Mesodermal cell (in vitro differentiated cells): Measurements from ENCODE around the gene MARCKS.

Experiments
- H3K27ac ChIP-seq: 2 replicates; pipeline ENCODE4 v1.7.0; 2013; ENCODE audit warnings: mild to moderate bottlenecking, low read depth, low read length, moderate library complexity; ENCODE audit not compliant: severe bottlenecking
- H3K36me3 ChIP-seq: 2 replicates; pipeline ENCODE4 v1.7.1; 2013; ENCODE audit warnings: mild to moderate bottlenecking, low read length, moderate library complexity; ENCODE audit not compliant: control insufficient read depth, insufficient read depth
- H3K4me1 ChIP-seq: one replicate; pipeline ENCODE4 v1.7.1; 2013; ENCODE audit warnings: mild to moderate bottlenecking, low read length; ENCODE audit not compliant: insufficient read depth, control insufficient read depth, poor library complexity, severe bottlenecking
- H3K4me3 ChIP-seq: 2 replicates; pipeline ENCODE4 v1.7.0; 2013; ENCODE audit warnings: low read length, control low read depth, mild to moderate bottlenecking; ENCODE audit not compliant: insufficient read depth, poor library complexity, severe bottlenecking; ENCODE audit errors: extremely low read depth
- H3K9me3 ChIP-seq: 2 replicates; pipeline ENCODE4 v1.7.1; 2013; ENCODE audit warnings: mild to moderate bottlenecking, low read length, moderate library complexity; ENCODE audit not compliant: control insufficient read depth
- WGBS, 2 experiments: methylation state at CpG; one replicate each; pipeline ENCODE4 v1.1.5; 2013; ENCODE audit warnings: missing lambda C conversion rate in 2 of 2; ENCODE audit not compliant: insufficient coverage in 2 of 2; 5-methylcytosine and 5-hydroxymethylcytosine counted together

Gene MARCKS

DNA sequence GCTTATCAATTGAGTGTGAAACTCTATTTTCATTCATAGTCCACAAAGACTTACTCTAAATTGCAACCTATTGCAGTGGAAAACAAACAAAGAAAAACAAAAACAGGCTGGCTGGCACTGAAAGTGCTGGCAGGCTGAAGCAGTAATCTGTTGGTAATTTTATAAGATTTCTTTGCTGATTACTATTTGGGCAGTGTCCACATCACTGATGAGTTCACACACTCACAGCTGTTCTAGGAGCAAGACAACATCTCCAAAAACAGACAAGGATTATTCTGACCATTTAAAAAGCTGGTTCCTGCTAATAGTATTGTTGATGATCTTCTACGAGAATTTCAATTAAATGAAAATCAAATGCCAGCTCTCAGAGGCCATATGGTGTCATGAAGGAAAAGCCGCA is 26.9 kb downstream of the MARCKS start:
- H3K4me1 ChIP-seq = peaks cover 4% of the 10 kb centered on the region
- WGBS, 2 experiments = 94 to 100% methylated on average over 2 of the region's 2 CpGs
- no peak overlapping the region for H3K27ac ChIP-seq
- H3K9me3 ChIP-seq = no peaks in the 10 kb centered on the region
- no peak overlapping the region for H3K4me3 ChIP-seq
- no peaks in the 10 kb centered on the region for H3K36me3 ChIP-seq

DNA sequence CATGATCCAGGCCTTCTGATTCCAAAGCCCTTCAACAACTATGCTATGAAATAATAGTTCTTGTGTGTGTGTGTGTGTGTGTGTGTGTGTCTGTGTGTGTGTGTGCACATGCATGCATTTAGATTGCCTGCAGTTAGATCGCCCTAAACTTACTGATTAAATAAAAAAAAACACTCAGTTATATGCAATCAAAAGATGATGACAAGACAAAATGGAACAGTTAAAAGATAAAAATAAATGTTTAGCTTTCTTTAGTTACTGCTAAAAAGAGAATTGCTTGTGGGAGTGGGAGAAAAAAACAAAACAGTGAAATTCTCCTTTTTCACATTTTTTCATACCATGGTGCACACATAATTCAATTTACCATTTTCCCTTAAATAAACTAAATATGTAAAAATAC is 29.4 kb downstream of the MARCKS start:
- Histone ChIP-seq H3K27ac (no peak overlapping the region), H3K4me1 (no peaks in the 10 kb centered on the region), H3K4me3 (no peak overlapping the region), H3K36me3 (no peaks in the 10 kb centered on the region), H3K9me3 (peaks cover 2% of the 10 kb centered on the region)
- WGBS, 2 experiments = no CpG with 5 or more reads among the region's 1 CpG

DNA sequence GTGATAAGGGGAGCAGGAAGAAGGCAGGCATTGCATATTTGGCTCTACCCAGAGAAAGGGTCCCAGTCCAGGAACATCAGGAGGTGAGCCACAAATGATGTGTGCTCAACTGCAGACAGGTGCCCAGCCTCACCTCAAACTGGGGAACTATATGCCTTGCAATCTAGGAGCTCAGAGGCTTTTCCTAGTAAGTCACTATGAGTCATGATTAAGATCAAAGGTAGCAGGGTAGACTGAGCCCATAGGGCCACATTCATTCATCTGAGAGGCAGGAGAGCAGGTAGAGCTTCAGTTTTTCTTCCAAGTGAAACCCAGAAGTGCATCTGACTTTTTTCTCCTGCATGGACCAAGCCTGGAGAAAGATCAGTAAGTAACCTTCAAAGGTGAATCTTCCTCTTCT is 31.3 kb downstream of the MARCKS start:
- H3K4me1 ChIP-seq = no peaks in the 10 kb centered on the region

DNA sequence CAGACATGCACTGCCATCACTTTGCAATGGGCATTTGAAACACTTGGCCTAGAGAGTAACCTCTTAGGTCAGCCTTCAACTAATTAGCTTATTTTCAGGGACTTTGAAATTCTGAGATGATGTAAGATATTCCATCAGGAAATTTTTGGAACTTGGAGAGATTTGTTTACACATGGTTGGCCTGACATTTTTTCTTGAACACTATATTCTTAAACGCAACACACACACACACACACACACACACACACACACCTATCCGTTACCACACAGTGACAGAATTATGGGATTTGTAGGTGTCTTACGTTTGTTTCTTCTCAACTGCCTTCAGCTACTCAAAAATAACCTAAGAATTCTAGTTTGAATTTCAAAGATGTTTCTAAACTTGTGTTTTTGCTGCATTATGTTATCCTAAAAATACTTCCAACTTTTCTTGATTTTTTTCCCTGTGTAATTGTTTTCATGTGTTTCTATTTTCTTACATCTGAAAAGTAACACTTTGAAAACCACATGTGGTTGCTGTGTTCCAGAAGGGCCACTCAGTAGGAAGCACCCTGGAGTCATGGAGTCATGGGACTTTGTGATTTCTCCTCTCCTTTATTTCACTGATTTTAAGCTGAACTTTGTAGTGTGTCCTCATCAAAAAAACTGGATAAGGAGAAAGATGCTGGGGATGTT is 31.9 kb downstream of the MARCKS start:
- Histone ChIP-seq H3K4me1 (no peaks in the 10 kb centered on the region), H3K36me3 (no peaks in the 10 kb centered on the region), H3K4me3 (no peak overlapping the region), H3K9me3 (peaks cover 10% of the 10 kb centered on the region), H3K27ac (no peak overlapping the region)
- no CpG with 5 or more reads among the region's 3 CpGs for WGBS, 2 experiments

More for the DNA sequence above, 31.3 kb downstream of the MARCKS start:
- Histone ChIP-seq H3K27ac (no peak overlapping the region), H3K36me3 (no peaks in the 10 kb centered on the region), H3K4me3 (no peak overlapping the region), H3K9me3 (peaks cover 10% of the 10 kb centered on the region)

DNA sequence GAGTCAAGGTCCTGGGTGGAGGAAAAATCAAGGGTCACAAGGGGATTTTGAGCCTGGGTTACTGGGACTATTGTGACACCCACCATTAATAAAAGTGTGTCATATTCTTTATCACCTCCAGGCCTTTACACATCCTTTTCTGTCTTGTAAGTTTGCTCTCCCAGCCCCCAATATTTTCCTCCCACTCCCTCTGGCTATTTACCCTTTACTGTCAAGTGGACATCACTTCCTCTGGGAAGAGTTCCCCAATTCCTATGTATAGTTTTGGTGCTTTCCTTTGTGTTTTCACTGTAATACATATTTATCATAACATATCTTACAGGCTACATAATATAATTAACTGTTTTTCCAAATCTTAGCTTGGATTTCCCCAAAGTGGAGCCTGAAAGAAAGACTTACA is 36.3 kb downstream of the MARCKS start:
- H3K36me3 ChIP-seq = no peaks in the 10 kb centered on the region
- H3K4me1 ChIP-seq = no peaks in the 10 kb centered on the region
- peaks cover 10% of the 10 kb centered on the region for H3K9me3 ChIP-seq
- H3K4me3 ChIP-seq = no peak overlapping the region
- H3K27ac ChIP-seq = peak overlapping the region; percentile 3

DNA sequence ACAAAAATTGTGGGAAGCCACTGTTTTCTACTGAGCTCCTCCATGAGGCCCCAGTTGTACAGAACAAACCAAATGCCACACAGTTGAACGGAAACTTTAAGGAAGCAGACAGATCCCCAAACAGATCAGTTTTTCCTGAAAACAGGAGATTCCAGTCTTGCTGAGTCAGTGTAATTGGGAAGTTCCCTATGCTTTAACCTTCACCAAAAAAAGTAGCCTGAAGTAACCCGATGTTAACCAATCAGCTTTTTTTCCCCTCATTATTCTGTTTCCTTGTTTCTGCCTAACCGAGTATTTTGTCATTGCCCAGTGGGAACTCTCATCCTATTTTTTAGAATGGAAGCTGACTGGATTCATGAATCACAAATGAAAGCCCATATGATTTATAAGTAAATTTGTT is 36.7 kb downstream of the MARCKS start:
- H3K27ac ChIP-seq = peak overlapping the region; percentile 3
- H3K9me3 ChIP-seq = peaks cover 10% of the 10 kb centered on the region
- WGBS, 2 experiments = 90% methylated on average over 1 to 2 of the region's 3 CpGs
- no peaks in the 10 kb centered on the region for H3K4me1 ChIP-seq
- H3K36me3 ChIP-seq = no peaks in the 10 kb centered on the region
- H3K4me3 ChIP-seq = no peak overlapping the region

DNA sequence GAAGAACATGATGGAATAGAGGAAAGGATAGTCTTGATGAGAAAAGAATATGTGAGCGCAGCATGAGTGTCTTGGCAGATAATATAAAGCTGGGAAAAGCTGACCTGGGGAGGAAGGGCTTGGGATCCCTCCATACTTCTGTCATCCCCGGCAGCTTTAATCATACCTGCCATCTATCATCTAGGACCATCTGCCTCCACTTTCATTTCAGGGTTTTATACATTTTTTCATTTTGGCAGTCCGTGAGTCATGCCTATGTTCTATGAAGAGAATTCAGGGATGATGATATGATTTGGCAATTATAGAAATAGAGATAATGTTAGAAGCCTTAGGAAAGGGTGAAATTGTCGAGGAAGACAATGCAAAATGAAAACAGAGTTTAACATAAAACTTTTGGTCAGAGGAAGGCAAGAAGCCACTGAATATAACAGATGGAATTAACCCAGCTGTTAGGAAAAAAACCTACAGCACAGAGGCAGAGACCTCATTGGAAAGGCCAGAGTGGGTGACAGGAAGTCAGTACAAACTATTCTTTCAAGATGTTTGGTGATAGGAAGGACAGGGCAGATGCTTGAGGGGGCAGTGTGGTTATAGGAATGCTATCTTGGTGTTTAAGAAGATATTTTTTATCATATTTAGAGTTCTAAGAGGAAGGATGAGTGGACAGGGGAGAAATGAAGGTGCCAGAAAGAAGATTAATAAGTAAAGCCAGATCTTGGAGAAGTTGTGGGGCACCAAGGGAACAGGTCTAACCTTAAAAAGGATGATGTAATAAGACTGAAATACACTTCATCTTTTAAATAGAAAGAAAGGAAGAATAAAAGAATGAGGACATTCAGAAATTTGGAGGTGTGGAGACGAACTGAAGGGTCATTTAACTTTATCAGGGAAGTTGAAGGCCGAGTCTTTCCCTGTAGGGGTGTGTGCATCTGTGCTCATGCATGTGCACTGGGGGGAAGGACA is 37.8 kb downstream of the MARCKS start:
- Histone ChIP-seq H3K9me3 (peaks cover 10% of the 10 kb centered on the region), H3K27ac (no peak overlapping the region), H3K4me3 (no peak overlapping the region), H3K36me3 (no peaks in the 10 kb centered on the region), H3K4me1 (no peaks in the 10 kb centered on the region)
- 67 to 80% methylated on average over 3 to 6 of the region's 6 CpGs for WGBS, 2 experiments

DNA sequence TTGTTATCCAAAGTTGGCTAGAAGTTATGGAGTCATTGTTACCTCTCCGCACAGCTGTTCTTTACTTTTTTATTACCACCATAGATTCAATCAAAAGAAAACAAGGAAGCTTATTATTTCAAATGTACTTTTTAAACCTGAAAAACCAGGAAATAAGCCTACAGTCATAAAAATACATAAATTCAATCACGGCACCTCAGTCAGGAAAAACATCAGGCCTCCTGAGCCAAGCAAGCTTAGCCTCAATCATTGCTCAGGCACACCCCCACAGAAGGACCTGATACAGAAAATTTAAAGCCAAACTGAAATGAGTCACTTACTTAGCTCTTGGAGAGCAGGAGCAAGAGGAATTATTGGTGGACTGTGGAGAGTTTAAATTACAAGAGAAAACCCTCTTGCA is 44.3 kb downstream of the MARCKS start:
- H3K36me3 ChIP-seq = no peaks in the 10 kb centered on the region
- 83 to 100% methylated on average over 1 of the region's 2 CpGs for WGBS, 2 experiments

DNA sequence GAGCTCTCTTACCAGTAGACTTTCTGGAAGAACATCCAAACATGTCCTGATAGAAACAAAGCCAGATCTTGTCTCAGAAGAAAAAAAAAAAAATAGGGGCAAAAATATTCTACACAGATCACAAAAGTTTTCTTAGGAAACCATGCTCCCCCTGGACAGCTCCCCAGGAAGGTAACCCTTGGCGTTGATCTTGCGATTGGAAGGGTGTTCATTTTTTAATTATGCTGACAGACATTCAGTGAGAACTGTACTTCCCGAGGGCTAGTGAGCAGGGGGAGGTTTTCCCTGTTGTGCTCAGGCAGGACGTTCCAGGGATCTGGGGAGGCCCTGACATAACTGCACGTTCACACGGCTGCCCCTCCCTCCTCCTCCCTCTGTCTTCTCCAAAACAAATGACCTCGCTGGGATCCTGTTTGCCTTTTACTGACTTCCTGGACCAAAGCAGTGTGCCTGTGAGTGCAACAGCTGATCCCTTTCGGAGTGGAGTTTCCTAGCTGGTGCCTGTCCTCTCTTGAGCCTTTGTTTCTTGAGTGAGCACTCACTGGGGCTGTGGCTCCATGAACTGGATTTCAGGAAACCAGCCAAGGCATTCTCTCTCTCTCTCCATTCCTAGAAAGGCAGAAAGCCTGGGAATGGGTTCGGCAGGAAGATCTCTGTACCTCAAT is 46.7 kb downstream of the MARCKS start:
- no peaks in the 10 kb centered on the region for H3K9me3 ChIP-seq
- 76 to 93% methylated on average over 2 to 7 of the region's 9 CpGs for WGBS, 2 experiments
- H3K4me1 ChIP-seq = peaks cover 8% of the 10 kb centered on the region
- H3K4me3 ChIP-seq = no peak overlapping the region
- peak overlapping the region; percentile 39 for H3K27ac ChIP-seq
- no peaks in the 10 kb centered on the region for H3K36me3 ChIP-seq

More for the DNA sequence above, 44.3 kb downstream of the MARCKS start:
- Histone ChIP-seq H3K9me3 (no peaks in the 10 kb centered on the region), H3K27ac (no peak overlapping the region), H3K4me3 (no peak overlapping the region), H3K4me1 (peaks cover 8% of the 10 kb centered on the region)

DNA sequence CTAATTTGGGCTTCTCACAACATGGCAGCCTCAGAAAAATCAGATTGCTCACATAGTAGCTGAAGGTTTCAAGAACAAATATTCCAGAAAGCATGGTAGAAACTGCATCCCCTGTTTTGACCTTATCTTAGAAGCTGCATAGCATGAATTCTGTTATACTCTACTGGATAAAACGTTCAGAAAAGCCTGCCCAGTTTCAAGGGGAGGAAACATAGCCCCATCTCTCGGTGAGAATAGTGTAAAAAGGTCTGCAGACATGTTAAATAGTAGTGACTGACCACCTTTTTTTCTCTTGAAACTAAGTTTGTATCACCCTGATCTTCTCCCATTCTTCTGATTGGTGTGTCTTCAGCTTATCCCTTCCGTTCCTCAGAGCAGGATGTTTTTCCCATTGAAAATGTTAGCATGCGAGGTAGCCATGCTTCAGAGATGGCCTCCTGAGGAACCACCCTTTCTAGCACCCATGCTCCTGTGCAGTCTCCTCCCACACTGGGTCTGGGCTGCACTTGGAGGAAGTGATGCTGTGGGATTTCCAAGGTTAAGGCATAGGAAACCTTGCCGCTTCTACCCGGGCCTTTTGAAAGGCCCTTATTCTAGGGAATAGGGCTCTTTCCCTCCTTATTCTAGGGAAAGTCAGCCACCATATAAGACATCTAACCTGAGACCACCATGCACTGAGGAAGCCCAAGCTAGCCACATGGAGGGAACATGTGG is 50.1 kb downstream of the MARCKS start:
- H3K9me3 ChIP-seq = no peaks in the 10 kb centered on the region
- H3K4me1 ChIP-seq = peaks cover 8% of the 10 kb centered on the region
- no peak overlapping the region for H3K4me3 ChIP-seq
- no peak overlapping the region for H3K27ac ChIP-seq
- WGBS, 2 experiments = 89 to 100% methylated on average over 3 of the region's 6 CpGs
- H3K36me3 ChIP-seq = no peaks in the 10 kb centered on the region
